Liver (tissue), 3 donors: ENCODE measurements around the gene MAGI1.

Source experiments
- JUND ChIP-seq, 2 donors: IDR thresholded peaks; 2 replicates each; pipeline ENCODE4 v1.6.1; 2016; ENCODE audit warnings: antibody characterized with exemption in 2 of 2
- TAF1 ChIP-seq: conservative IDR thresholded peaks from 2 replicates; pipeline ENCODE4 v1.6.1; 2016; ENCODE audit warnings: antibody characterized with exemption, mild to moderate bottlenecking
- YY1 ChIP-seq: IDR thresholded peaks from 2 replicates; pipeline ENCODE4 v1.6.1; 2016; ENCODE audit warnings: antibody characterized with exemption, mild to moderate bottlenecking
- ZBTB33 ChIP-seq: IDR thresholded peaks from 2 replicates; pipeline ENCODE4 v1.6.1; 2016; ENCODE audit warnings: antibody characterized with exemption
- TF ChIP-seq, protein P1 (sequence below): fragments of 150-350 bp; IDR thresholded peaks from 2 replicates; pipeline ENCODE4 v1.5.1; 2017; ENCODE audit warnings: improper control_type of control experiment, low read depth, low read length; ENCODE audit not compliant: missing input control
- TF ChIP-seq, protein P2 (sequence below): IDR thresholded peaks from 2 replicates; pipeline ENCODE4 v1.6.1; 2016; ENCODE audit warnings: antibody characterized with exemption
- TF ChIP-seq, protein P3 (sequence below): IDR thresholded peaks from 2 replicates; pipeline ENCODE4 v1.6.1; 2016; ENCODE audit warnings: antibody characterized with exemption
- TF ChIP-seq, protein P4 (sequence below): IDR thresholded peaks from 2 replicates; pipeline ENCODE4 v1.6.1; 2016; ENCODE audit warnings: antibody characterized with exemption, mild to moderate bottlenecking
- donor health status: healthy.
- donor health status: healthy.

DNA sequence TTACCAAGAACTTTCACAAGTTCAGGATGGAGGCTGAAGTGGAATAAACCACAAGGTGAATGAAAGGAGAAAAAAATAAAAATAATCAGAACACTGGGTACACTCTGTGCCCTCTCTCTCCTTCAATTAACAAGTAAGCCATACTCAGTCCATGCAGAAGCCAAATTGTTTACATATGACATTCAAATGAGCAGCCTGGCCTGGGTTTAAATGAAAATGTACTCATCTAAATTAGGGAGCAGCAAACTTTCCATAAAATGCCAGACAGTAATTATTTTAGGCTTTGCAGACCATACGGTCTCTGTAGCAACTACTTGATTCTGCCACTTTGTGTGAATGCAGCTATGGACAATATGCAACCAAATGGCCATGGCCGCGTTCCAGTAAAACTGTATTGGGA is 376.6 kb downstream of the MAGI1 start:
- TF ChIP-seq, protein P1, sequence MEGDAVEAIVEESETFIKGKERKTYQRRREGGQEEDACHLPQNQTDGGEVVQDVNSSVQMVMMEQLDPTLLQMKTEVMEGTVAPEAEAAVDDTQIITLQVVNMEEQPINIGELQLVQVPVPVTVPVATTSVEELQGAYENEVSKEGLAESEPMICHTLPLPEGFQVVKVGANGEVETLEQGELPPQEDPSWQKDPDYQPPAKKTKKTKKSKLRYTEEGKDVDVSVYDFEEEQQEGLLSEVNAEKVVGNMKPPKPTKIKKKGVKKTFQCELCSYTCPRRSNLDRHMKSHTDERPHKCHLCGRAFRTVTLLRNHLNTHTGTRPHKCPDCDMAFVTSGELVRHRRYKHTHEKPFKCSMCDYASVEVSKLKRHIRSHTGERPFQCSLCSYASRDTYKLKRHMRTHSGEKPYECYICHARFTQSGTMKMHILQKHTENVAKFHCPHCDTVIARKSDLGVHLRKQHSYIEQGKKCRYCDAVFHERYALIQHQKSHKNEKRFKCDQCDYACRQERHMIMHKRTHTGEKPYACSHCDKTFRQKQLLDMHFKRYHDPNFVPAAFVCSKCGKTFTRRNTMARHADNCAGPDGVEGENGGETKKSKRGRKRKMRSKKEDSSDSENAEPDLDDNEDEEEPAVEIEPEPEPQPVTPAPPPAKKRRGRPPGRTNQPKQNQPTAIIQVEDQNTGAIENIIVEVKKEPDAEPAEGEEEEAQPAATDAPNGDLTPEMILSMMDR, result no peak
- TF ChIP-seq JUND (IDR thresholded peaks at IDR 0.05) (no peak), ZBTB33 (no peak), TAF1 (no peak), YY1 (no peak)
- TF ChIP-seq, protein P2, sequence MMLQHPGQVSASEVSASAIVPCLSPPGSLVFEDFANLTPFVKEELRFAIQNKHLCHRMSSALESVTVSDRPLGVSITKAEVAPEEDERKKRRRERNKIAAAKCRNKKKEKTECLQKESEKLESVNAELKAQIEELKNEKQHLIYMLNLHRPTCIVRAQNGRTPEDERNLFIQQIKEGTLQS, result no peak
- TF ChIP-seq, protein P3, sequence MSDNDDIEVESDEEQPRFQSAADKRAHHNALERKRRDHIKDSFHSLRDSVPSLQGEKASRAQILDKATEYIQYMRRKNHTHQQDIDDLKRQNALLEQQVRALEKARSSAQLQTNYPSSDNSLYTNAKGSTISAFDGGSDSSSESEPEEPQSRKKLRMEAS, result no peak
- TF ChIP-seq, protein P4, sequence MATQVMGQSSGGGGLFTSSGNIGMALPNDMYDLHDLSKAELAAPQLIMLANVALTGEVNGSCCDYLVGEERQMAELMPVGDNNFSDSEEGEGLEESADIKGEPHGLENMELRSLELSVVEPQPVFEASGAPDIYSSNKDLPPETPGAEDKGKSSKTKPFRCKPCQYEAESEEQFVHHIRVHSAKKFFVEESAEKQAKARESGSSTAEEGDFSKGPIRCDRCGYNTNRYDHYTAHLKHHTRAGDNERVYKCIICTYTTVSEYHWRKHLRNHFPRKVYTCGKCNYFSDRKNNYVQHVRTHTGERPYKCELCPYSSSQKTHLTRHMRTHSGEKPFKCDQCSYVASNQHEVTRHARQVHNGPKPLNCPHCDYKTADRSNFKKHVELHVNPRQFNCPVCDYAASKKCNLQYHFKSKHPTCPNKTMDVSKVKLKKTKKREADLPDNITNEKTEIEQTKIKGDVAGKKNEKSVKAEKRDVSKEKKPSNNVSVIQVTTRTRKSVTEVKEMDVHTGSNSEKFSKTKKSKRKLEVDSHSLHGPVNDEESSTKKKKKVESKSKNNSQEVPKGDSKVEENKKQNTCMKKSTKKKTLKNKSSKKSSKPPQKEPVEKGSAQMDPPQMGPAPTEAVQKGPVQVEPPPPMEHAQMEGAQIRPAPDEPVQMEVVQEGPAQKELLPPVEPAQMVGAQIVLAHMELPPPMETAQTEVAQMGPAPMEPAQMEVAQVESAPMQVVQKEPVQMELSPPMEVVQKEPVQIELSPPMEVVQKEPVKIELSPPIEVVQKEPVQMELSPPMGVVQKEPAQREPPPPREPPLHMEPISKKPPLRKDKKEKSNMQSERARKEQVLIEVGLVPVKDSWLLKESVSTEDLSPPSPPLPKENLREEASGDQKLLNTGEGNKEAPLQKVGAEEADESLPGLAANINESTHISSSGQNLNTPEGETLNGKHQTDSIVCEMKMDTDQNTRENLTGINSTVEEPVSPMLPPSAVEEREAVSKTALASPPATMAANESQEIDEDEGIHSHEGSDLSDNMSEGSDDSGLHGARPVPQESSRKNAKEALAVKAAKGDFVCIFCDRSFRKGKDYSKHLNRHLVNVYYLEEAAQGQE, result no peak
